Measurements from ENCODE around the gene ARHGAP28. TPM values are rescaled to one million over a fixed set of nuclear protein-coding genes. Genes with fewer than 3 reads are reported as not detected.

The ARHGAP28 gene
- total RNA-seq, 1 experiment from 2014 or later, result 9.2 TPM

- Mint-ChIP-seq H3K27me3 (ENCODE audit: low read depth) (no peaks in the 10 kb centered on the region), H3K9me3 (no peaks in the 10 kb centered on the region), H3K27ac (no peak overlapping the region), H3K4me1 (peaks cover 12 to 16% of the 10 kb centered on the region in 2 experiments), H3K4me3 (no peak overlapping the region), H3K36me3 (ENCODE audit: insufficient read depth in 1 of 3, low read depth in 3 of 3) (no peaks in the 10 kb centered on the region; a peak in 1 of 7 replicates)
- Histone ChIP-seq H2AK5ac (ENCODE audit: insufficient read length, low read length) (no peak overlapping the region), H3K27me3 (ENCODE audit: insufficient read depth, low read length) (no peaks in the 10 kb centered on the region), H4K5ac (ENCODE audit: insufficient read length, low read depth, low read length) (no peak overlapping the region), H2AFZ (ENCODE audit: low read length) (no peak overlapping the region), H3K9ac (ENCODE audit: extremely low read depth, insufficient read length, low read length) (no peak overlapping the region), H3K23me2 (ENCODE audit: insufficient read length, low read depth, low read length, poor library complexity, severe bottlenecking) (no peaks in the 10 kb centered on the region), H3K4me2 (ENCODE audit: insufficient read depth, insufficient read length, low read length) (no peak overlapping the region), H3K23ac (ENCODE audit: insufficient read length, low read depth, low read length) (no peak overlapping the region), H3K14ac (ENCODE audit: insufficient read depth, low read length) (no peak overlapping the region), H3K9me3 (ENCODE audit: control insufficient read depth, low read depth, low read length) (no peaks in the 10 kb centered on the region), H2BK20ac (ENCODE audit: low read depth, low read length, poor library complexity, severe bottlenecking) (no peak overlapping the region), H3K56ac (ENCODE audit: insufficient read length, low read depth, low read length) (no peak overlapping the region), H2BK15ac (ENCODE audit: low read depth, low read length) (no peak overlapping the region), H3K27ac (ENCODE audit: insufficient read length, low read depth, low read length) (no peak overlapping the region), H2BK5ac (ENCODE audit: insufficient read length, low read length) (no peak overlapping the region), H3K79me2 (ENCODE audit: insufficient read depth, low read length) (no peaks in the 10 kb centered on the region), H4K8ac (replicated peaks; ENCODE audit: insufficient read length, low read depth, low read length) (no peak overlapping the region), H3T11ph (ENCODE audit: low read length) (no peak overlapping the region), H3K4me1 (ENCODE audit: insufficient read depth, low read length) (peaks cover under 1% of the 10 kb centered on the region; the same call in 1 of the 2 replicates), H3K18ac (ENCODE audit: insufficient read length, low read depth, low read length) (no peak overlapping the region), H4K91ac (ENCODE audit: insufficient read length, low read depth, low read length) (no peak overlapping the region), H2BK120ac (ENCODE audit: low read depth, low read length, poor library complexity, severe bottlenecking) (no peak overlapping the region), H3K4ac (ENCODE audit: low read depth, low read length) (no peak overlapping the region), H2BK12ac (ENCODE audit: insufficient read length, low read depth, low read length) (no peak overlapping the region), H3K79me1 (ENCODE audit: insufficient read depth, low read depth, low read length, poor library complexity, severe bottlenecking) (no peaks in the 10 kb centered on the region), H4K20me1 (ENCODE audit: control insufficient read depth, insufficient read depth, insufficient read length) (no peaks in the 10 kb centered on the region)
- no peak for DNase-seq
- WGBS (ENCODE audit: extremely low coverage, insufficient read length, low lambda C conversion rate), result no CpG with 5 or more reads among the region's 4 CpGs
- TF ChIP-seq, protein P1, sequence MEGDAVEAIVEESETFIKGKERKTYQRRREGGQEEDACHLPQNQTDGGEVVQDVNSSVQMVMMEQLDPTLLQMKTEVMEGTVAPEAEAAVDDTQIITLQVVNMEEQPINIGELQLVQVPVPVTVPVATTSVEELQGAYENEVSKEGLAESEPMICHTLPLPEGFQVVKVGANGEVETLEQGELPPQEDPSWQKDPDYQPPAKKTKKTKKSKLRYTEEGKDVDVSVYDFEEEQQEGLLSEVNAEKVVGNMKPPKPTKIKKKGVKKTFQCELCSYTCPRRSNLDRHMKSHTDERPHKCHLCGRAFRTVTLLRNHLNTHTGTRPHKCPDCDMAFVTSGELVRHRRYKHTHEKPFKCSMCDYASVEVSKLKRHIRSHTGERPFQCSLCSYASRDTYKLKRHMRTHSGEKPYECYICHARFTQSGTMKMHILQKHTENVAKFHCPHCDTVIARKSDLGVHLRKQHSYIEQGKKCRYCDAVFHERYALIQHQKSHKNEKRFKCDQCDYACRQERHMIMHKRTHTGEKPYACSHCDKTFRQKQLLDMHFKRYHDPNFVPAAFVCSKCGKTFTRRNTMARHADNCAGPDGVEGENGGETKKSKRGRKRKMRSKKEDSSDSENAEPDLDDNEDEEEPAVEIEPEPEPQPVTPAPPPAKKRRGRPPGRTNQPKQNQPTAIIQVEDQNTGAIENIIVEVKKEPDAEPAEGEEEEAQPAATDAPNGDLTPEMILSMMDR (conservative IDR thresholded peaks at IDR 0.05), result no peak
Measured at GRCh38 chr18:6719098-6719846, 10.2 kb upstream of the ARHGAP28 start.
